BLaER1 (cell line): ENCODE measurements around the gene ALG9.
"Not testable (repeated sequence)": the region's sequence is repeated elsewhere in the genome, so short reads cannot be mapped to it uniquely, and the experiment has no call there.

Experiments
- H3K27ac ChIP-seq: shearing (Covaris generic); formaldehyde crosslinking; 2 replicates; pipeline ENCODE4 v1.8.1; 2022
- H3K27me3 ChIP-seq: shearing (Covaris generic); formaldehyde crosslinking; 2 replicates; pipeline ENCODE4 v1.8.1; 2022
- H3K36me3 ChIP-seq: shearing (Covaris generic); formaldehyde crosslinking; 2 replicates; pipeline ENCODE4 v1.8.1; 2022
- H3K4me1 ChIP-seq: shearing (Covaris generic); formaldehyde crosslinking; 2 replicates; pipeline ENCODE4 v1.8.1; 2022
- H3K4me2 ChIP-seq: shearing (Covaris generic); formaldehyde crosslinking; 2 replicates; pipeline ENCODE4 v1.8.1; 2022
- H3K4me3 ChIP-seq: shearing (Covaris generic); formaldehyde crosslinking; 2 replicates; pipeline ENCODE4 v1.8.1; 2022
- H3K9ac ChIP-seq: shearing (Covaris generic); formaldehyde crosslinking; 2 replicates; pipeline ENCODE4 v1.8.1; 2022
- H3K9me3 ChIP-seq: shearing (Covaris generic); formaldehyde crosslinking; 2 replicates; pipeline ENCODE4 v1.8.1; 2022
- H4K20me1 ChIP-seq: shearing (Covaris generic); formaldehyde crosslinking; 2 replicates; pipeline ENCODE4 v1.8.1; 2022
- Cebpa-rat ChIP-seq: shearing (Covaris generic); IDR thresholded peaks from 2 replicates; pipeline ENCODE4 v1.8.1; 2022

Gene ALG9

DNA sequence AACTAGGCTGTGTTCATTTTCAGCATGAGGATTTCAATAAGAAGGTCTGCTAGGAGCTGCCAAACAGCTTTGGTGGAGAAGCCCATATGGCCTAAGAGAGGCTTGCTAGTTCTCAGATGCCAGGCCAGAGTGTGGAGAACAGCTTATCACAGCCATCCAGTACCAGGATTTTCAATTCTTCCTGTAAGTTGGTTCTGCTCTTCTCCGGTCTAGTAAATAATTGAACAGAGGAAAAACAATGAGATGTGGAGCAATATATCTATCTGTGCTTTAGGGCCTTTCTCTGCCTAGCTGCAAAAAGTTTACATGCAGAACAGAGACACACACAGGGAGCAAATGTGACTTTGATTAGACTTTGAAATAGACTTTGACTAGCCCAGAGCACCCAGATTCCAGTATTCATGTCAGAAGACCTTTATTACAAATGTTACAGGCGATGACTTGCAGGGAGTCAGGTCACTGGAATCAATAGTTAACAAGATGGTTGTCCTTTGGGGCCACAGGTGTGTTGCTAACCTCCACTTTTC is 85.4 kb downstream of the ALG9 start:
- Histone ChIP-seq H3K4me1 (peaks cover 24% of the 10 kb centered on the region), H3K9me3 (no peaks in the 10 kb centered on the region), H3K36me3 (peaks cover 16% of the 10 kb centered on the region), H3K9ac (no peak overlapping the region), H3K4me2 (no peak overlapping the region), H3K27me3 (no peaks in the 10 kb centered on the region), H4K20me1 (no peaks in the 10 kb centered on the region), H3K4me3 (no peak overlapping the region), H3K27ac (no peak overlapping the region)
- TF ChIP-seq Cebpa-rat = no peak

DNA sequence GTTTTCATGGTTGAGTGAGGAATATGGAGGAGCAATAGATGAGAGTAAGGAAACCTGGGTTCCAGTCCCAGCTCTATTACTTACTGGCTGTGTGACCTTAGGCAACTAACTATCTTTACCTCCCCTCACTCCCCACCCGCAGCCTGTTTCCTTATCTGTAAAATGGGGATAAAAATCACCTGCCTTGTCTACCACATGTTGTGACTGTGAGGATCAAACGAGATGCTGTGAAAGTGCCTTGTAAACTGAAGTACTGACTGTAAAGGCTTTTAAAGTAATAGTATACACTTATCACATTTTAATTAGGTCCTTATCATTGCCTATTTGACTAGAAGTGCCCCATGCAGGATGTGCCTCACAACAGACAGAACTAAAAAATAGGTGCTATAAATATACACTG is 86.3 kb downstream of the ALG9 start:
- Histone ChIP-seq H3K9me3 (no peaks in the 10 kb centered on the region), H4K20me1 (no peaks in the 10 kb centered on the region), H3K4me1 (peaks cover 24% of the 10 kb centered on the region), H3K36me3 (peaks cover 16% of the 10 kb centered on the region), H3K27me3 (no peaks in the 10 kb centered on the region), H3K4me3 (no peak overlapping the region), H3K4me2 (peak overlapping the region; percentile 49), H3K9ac (no peak overlapping the region), H3K27ac (no peak overlapping the region)
- no peak for TF ChIP-seq Cebpa-rat

GRCh38 chr11:111784311-111784710 is 87.1 kb downstream of the ALG9 start:
- H4K20me1 ChIP-seq, H3K4me3 ChIP-seq, H3K9me3 ChIP-seq, H3K9ac ChIP-seq, H3K27ac ChIP-seq, H3K27me3 ChIP-seq: not testable (repeated sequence)
- Histone ChIP-seq H3K36me3 (peaks cover 16% of the 10 kb centered on the region), H3K4me1 (peaks cover 24% of the 10 kb centered on the region), H3K4me2 (peak overlapping the region; percentile 49; the same call in 1 of the 2 replicates)

DNA sequence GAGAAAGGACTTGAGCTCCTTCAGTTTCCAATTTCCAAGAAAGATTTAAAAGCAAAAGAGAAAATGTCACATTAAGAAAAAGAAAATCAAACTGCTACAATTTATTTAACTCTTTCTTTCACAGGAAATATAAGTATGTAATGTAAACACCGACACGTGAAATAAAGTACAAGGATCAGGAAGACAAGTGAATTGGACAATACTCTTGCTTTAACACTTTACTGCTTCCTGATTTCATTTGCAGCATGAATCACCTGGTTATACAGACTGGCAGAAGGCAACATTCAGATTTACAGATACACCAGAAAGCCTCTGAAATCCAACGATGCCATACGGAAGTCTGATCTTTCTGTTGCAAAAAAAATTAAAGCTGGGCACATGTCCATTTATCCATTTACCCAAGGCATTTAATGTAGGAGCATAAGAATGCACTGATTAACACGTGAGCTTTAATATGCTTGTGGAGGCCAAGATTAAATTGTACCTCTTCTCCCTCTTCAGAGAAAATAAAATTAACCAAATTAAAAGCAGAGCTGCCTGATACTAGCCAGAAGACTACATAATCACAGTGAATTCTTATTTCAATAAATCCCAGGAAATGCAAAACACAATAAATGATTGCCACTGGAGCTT is 89.2 kb downstream of the ALG9 start:
- H4K20me1 ChIP-seq = no peaks in the 10 kb centered on the region
- H3K9me3 ChIP-seq = no peaks in the 10 kb centered on the region
- H3K4me3 ChIP-seq = no peak overlapping the region
- peaks cover 13% of the 10 kb centered on the region for H3K4me1 ChIP-seq
- no peak overlapping the region for H3K9ac ChIP-seq
- no peaks in the 10 kb centered on the region for H3K27me3 ChIP-seq
- H3K36me3 ChIP-seq = peaks cover 16% of the 10 kb centered on the region
- no peak overlapping the region for H3K27ac ChIP-seq
- no peak for TF ChIP-seq Cebpa-rat
- H3K4me2 ChIP-seq = no peak overlapping the region

DNA sequence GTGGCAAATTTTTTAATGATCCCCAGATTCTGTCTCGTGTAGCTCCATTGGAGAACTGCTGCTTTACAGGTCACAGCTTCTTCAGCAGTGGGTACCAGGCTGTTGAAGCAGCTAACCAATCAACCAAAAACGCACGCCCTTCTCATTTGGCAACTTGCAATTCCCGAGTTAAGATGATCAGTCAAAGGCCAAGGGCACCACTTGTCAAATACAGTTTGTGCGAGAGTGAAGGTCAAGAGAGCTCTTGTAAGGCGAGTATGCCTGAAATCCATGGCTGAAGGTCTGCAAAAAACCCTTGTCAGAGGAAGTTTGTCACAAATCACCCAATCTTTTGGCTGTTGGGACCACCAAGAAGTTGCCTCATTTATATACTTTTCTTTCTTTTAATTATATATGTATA is 92.3 kb downstream of the ALG9 start:
- no peaks in the 10 kb centered on the region for H3K27me3 ChIP-seq
- no peaks in the 10 kb centered on the region for H4K20me1 ChIP-seq
- H3K9ac ChIP-seq = no peak overlapping the region
- TF ChIP-seq Cebpa-rat = no peak
- H3K27ac ChIP-seq = no peak overlapping the region
- no peak overlapping the region for H3K4me2 ChIP-seq
- H3K4me1 ChIP-seq = peaks cover 10% of the 10 kb centered on the region
- no peaks in the 10 kb centered on the region for H3K9me3 ChIP-seq
- no peaks in the 10 kb centered on the region; the same call in 1 of the 2 replicates for H3K36me3 ChIP-seq
- H3K4me3 ChIP-seq = no peak overlapping the region

DNA sequence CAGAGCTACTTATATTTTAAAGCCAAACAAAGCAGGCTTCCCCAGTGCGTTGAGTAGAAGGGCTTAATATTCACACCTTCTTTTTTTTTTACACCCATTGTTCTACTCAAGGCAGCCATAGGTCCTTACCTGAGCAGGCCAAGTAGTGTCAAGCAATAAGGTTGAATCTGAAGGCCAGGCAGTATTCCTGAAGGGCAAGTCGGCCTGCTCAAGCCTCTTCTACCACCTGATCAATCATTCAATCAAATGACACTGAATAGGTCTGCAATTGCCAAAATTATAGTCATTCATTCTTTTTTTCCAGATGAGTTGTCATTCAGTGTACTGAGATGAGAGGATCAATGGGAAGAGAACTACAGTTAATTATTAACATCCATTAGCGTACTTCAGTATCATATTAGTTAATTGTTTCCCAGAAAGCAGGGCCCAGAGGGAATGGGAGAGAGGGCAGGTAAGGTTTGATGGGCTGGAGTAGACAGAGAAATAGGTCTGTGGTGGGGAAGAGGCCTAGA is 93.3 kb downstream of the ALG9 start:
- Histone ChIP-seq H3K27ac (no peak overlapping the region), H3K9me3 (no peaks in the 10 kb centered on the region)

GRCh38 chr11:111777094-111778046 is 94.0 kb downstream of the ALG9 start:
- H3K27me3 ChIP-seq = no peaks in the 10 kb centered on the region
- H3K36me3 ChIP-seq = no peaks in the 10 kb centered on the region
- H3K4me2 ChIP-seq = peak overlapping the region; percentile 22; the same call in 1 of the 2 replicates
- no peak overlapping the region for H3K9ac ChIP-seq
- no peak for TF ChIP-seq Cebpa-rat
- H3K9me3 ChIP-seq = no peaks in the 10 kb centered on the region
- H3K4me1 ChIP-seq = peaks cover 10% of the 10 kb centered on the region
- H3K27ac ChIP-seq = no peak overlapping the region
- H4K20me1 ChIP-seq = no peaks in the 10 kb centered on the region
- no peak overlapping the region for H3K4me3 ChIP-seq

More for the DNA sequence above, 93.3 kb downstream of the ALG9 start:
- no peak overlapping the region for H3K9ac ChIP-seq
- H3K4me2 ChIP-seq = no peak overlapping the region
- no peaks in the 10 kb centered on the region for H3K27me3 ChIP-seq
- no peak for TF ChIP-seq Cebpa-rat
- H3K36me3 ChIP-seq = no peaks in the 10 kb centered on the region
- H3K4me3 ChIP-seq = no peak overlapping the region
- H3K4me1 ChIP-seq = peaks cover 10% of the 10 kb centered on the region
- no peaks in the 10 kb centered on the region for H4K20me1 ChIP-seq

GRCh38 chr11:111776398-111777093 is 94.8 kb downstream of the ALG9 start:
- Histone ChIP-seq H3K4me2 (peak overlapping the region; percentile 22; the same call in 1 of the 2 replicates), H3K27me3 (no peaks in the 10 kb centered on the region), H3K27ac (no peak overlapping the region), H3K4me3 (no peak overlapping the region), H4K20me1 (no peaks in the 10 kb centered on the region), H3K36me3 (no peaks in the 10 kb centered on the region), H3K4me1 (peaks cover 10% of the 10 kb centered on the region), H3K9ac (peak overlapping the region; percentile 20; the same call in 1 of the 2 replicates), H3K9me3 (no peaks in the 10 kb centered on the region)
- no peak for TF ChIP-seq Cebpa-rat

DNA sequence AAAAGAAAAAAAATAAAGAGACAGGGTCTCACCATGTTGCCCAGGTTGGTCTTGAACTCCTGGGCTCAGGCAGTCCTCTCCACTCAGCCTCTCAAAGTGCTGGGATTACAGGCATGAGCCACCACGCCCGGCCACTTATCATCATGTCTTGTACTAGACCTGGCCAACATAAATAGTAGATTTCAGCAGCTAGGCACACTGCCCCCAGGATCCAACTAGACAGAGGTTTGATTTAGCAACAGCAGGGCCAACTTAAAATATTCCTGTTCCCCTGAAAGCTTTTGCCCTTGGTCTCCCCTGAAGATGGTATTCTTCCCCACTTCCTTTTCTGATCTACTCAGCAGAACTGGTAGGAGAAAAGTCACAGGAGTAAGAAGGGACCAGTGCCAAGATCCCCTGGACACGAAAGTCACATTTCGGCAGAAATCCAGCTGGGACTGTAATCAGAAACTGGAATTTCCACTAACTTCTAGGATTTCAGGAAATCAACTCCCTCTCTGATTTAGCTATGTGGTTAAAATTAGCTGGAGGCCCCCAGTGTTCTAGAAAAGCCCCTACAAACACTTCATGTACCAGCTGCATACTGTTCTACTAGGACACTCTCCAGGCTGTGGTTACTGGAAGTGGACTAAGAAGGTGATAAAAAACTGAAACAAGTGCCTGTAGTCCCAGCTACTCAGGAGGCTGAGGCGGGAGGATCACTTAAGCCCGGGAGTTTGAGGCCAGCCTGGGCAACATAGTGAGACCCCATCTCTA is 96.2 kb downstream of the ALG9 start:
- Histone ChIP-seq H3K4me1 (peaks cover 10% of the 10 kb centered on the region), H3K9me3 (no peaks in the 10 kb centered on the region), H3K9ac (no peak overlapping the region), H3K4me3 (no peak overlapping the region), H3K4me2 (no peak overlapping the region), H4K20me1 (no peaks in the 10 kb centered on the region), H3K36me3 (no peaks in the 10 kb centered on the region), H3K27ac (no peak overlapping the region), H3K27me3 (no peaks in the 10 kb centered on the region)
- TF ChIP-seq Cebpa-rat = no peak
